Esophagus squamous epithelium (tissue), 5 donors: Measurements from ENCODE around the gene FILIP1. TPM values are rescaled to one million over a fixed set of nuclear protein-coding genes. Genes with fewer than 3 reads are reported as not detected.

ENCODE experiments used
- DNase-seq: peaks from one replicate; lab custom pipeline; 2025; lab: John Stamatoyannopoulos, UW
- H3K27ac ChIP-seq, 4 donors: fragments of 200-600 bp; sonication (generic); one replicate each; pipeline ENCODE4 v1.5.1; 2016 to 2019; ENCODE audit warnings: mild to moderate bottlenecking in 1 of 4
- H3K27me3 ChIP-seq, 4 donors: fragments of 200-600 bp; sonication (generic); 1 replicate in 3 of 4; 2 replicates in 1 of 4; pipeline versions ENCODE4 v1.5.1 to v1.6.0; 2017 to 2021; ENCODE audit warnings: antibody characterized with exemption in 1 of 4
- H3K36me3 ChIP-seq, 3 donors: fragments of 200-600 bp; sonication (generic); one replicate each; pipeline ENCODE4 v1.5.1; 2016 to 2019
- H3K4me1 ChIP-seq, 3 donors: fragments of 200-600 bp; sonication (generic); one replicate each; pipeline ENCODE4 v1.5.1; 2017 to 2019
- H3K4me3 ChIP-seq, 4 donors: fragments of 200-600 bp; sonication (generic); 1 replicate in 3 of 4; 2 replicates in 1 of 4; pipeline ENCODE4 v1.5.1; 2016 to 2019; ENCODE audit warnings: mild to moderate bottlenecking in 2 of 4, moderate library complexity in 1 of 4
- H3K9me3 ChIP-seq, 3 donors: fragments of 200-600 bp; sonication (generic); one replicate each; pipeline ENCODE4 v1.5.1; 2016 to 2019
- POLR2A ChIP-seq, 4 donors: fragments of 450-650 bp; IDR thresholded peaks; one replicate each; pipeline ENCODE4 v1.6.1; 2017; ENCODE audit warnings: antibody characterized with exemption in 4 of 4, mild to moderate bottlenecking in 4 of 4, moderate library complexity in 3 of 4
- WGBS, 2 donors: methylation state at CpG; one replicate each; pipeline ENCODE4 v1.1.5; 2018; 5-methylcytosine and 5-hydroxymethylcytosine counted together
- intact Hi-C: fragments of 100-400 bp; cut with DNase I; formaldehyde crosslinking; loops from one replicate; pipeline ENCODE4 v1.15.0; 2022
- total RNA-seq, 4 donors: library from RNA; depleted of rRNA; stranded (reverse); fragments of >200 nt; gene quantifications; one replicate each; pipeline ENCODE4 v1.1.0, GENCODE V29; 2016
- TF ChIP-seq, protein P1 (sequence below), 6 experiments: fragments of 450-650 bp in 4 of 6; fragments of 200-600 bp in 2 of 6; sonication (generic) in 2 of 6; IDR thresholded peaks; one replicate each; pipeline ENCODE4 v1.5.1; 2016 to 2019; ENCODE audit warnings: antibody characterized with exemption in 6 of 6, mild to moderate bottlenecking in 4 of 6, moderate library complexity in 4 of 6
- donor health status: DM: yes; HTN: yes; CAD: no.

Gene FILIP1
- total RNA-seq, 4 donors from 2014 or later = 0.49 to 13.4 (median 2.3) TPM

DNA sequence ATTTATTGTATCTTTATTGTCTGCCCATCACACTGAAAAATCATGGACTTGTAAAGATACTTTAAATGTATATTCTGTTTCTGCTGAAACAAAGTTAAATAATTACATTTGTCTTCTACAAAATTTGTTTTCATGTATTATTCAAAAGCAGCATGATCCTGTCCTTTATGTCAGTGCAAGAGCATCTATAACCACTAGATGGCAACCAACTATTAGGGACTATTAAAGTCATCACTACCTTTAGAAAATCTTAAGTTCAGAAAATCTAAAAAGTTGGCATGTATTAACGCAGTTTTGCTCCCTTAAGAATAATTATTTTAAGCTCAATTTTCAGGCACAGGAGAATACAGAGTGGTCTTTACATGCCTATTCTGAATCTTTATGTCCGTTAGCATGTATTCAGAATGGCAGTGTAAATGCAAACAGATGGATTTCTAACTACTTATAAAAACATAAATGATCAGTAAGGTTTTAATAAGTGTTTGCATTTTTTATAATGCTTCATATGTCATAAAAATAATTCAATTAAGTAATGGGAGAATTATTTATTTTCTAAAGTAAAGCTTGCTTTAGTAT, 226.8 kb downstream of the FILIP1 start:
- 45 to 46% methylated on average over 2 of the region's 2 CpGs for WGBS, 2 donors
- no peak for DNase-seq
- TF ChIP-seq POLR2A (IDR thresholded peaks at IDR 0.05) = no peak
- TF ChIP-seq, protein P1, sequence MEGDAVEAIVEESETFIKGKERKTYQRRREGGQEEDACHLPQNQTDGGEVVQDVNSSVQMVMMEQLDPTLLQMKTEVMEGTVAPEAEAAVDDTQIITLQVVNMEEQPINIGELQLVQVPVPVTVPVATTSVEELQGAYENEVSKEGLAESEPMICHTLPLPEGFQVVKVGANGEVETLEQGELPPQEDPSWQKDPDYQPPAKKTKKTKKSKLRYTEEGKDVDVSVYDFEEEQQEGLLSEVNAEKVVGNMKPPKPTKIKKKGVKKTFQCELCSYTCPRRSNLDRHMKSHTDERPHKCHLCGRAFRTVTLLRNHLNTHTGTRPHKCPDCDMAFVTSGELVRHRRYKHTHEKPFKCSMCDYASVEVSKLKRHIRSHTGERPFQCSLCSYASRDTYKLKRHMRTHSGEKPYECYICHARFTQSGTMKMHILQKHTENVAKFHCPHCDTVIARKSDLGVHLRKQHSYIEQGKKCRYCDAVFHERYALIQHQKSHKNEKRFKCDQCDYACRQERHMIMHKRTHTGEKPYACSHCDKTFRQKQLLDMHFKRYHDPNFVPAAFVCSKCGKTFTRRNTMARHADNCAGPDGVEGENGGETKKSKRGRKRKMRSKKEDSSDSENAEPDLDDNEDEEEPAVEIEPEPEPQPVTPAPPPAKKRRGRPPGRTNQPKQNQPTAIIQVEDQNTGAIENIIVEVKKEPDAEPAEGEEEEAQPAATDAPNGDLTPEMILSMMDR (IDR thresholded peaks at IDR 0.05) = peak; percentile 50 to 90 (median 80)
- Histone ChIP-seq H3K4me1 (peaks cover 5 to 32% (median 9%) of the 10 kb centered on the region in 3 donors), H3K27ac (no peak overlapping the region), H3K36me3 (peaks cover 0 to 34% (median 0%) of the 10 kb centered on the region in 3 donors), H3K4me3 (no peak overlapping the region), H3K9me3 (no peaks in the 10 kb centered on the region), H3K27me3 (no peaks in the 10 kb centered on the region)
- intact Hi-C loops = loop anchor here (10.0 kb wide), 1 partner anchor 268 kb away; no protein-coding TSS in a partner anchor

DNA sequence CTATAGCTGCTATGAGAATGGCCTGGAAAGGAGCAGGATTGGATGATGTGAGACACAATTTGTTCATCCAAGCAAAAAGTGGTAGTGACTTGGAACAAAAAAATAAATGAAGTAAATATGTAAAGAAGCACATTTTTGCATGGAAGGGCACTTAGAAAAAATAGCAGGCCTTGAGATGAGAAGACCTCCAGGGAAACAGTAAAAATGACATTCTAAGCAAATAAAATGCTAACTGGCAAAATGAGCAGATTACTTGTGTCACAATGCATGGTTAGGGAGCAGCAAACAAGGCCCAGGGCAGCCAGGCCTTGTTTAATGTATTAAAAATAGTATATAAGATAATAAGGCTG, 230.2 kb downstream of the FILIP1 start:
- intact Hi-C loops = loop anchor here (10.0 kb wide), 1 partner anchor 271 kb away; no protein-coding TSS in a partner anchor
- Histone ChIP-seq H3K27me3 (no peaks in the 10 kb centered on the region), H3K27ac (no peak overlapping the region), H3K4me3 (no peak overlapping the region), H3K9me3 (no peaks in the 10 kb centered on the region), H3K4me1 (peaks cover 5 to 21% (median 7%) of the 10 kb centered on the region in 3 donors), H3K36me3 (peaks cover 0 to 66% (median 0%) of the 10 kb centered on the region in 3 donors)
- DNase-seq = no peak
- no peak for TF ChIP-seq POLR2A (IDR thresholded peaks at IDR 0.05)
- TF ChIP-seq, protein P1 (IDR thresholded peaks at IDR 0.05) = no peak

DNA sequence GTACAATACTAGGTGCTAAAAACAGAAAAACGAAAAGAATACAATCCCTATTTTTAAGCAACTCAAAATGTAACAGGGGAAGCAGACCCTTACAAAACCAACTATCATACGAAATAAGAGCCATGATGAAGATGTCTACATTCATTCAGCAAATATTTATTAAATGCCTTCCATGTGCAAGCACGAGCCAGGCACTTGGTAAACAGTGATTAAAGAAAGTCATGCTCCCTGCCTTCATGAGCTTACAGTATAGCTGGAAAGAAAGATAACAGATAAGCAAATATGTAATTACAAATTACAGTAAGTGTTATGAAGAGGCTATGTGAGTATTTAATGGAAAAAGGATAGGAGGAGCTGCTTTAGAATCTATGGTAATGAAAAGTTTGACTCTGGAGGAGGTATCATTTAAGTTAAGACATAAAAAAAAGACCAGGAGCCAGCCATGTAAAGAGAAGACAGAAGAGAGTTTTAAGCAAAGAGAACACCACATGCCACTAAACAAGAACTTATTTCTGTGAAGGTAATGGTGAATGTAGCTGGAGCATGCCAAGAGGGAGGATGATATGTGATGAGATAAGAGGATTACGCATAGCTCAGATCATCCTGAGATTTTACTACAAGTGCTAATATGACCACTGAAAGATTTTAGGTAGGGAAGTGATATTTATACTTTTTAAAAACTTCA, 230.7 kb downstream of the FILIP1 start:
- H3K27ac ChIP-seq = no peak overlapping the region
- H3K4me1 ChIP-seq = peaks cover 1 to 16% (median 5%) of the 10 kb centered on the region in 3 donors
- no peaks in the 10 kb centered on the region for H3K9me3 ChIP-seq
- TF ChIP-seq, protein P1 (IDR thresholded peaks at IDR 0.05) = no peak
- no peak for TF ChIP-seq POLR2A (IDR thresholded peaks at IDR 0.05)
- 84 to 91% methylated on average over 4 of the region's 4 CpGs for WGBS, 2 donors
- peaks cover 0 to 72% (median 0%) of the 10 kb centered on the region in 3 donors for H3K36me3 ChIP-seq
- no peaks in the 10 kb centered on the region for H3K27me3 ChIP-seq
- no peak overlapping the region for H3K4me3 ChIP-seq
- DNase-seq = no peak
- intact Hi-C loops = loop anchor here (10.0 kb wide), 1 partner anchor 272 kb away; no protein-coding TSS in a partner anchor

DNA sequence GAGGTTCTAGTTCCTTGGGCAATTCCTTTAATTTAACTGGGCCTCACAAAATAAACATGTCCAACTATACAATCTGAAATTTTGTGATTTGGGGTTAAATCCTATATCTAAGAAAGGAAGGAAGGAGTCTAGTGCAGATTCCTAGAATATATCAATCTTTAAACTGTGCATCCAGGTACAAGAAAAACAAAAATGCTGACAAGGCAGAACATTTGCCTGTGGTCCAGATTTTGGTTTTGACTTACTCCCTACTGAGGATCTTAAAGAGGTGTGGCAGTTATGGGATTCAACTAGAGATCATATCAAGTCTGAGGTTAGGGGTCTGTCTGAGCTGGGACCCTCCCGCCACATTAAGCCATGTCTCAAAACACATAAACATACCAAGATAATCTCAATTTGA, 232.3 kb downstream of the FILIP1 start:
- WGBS, 2 donors = 93 to 100% methylated on average over 1 of the region's 1 CpG
- intact Hi-C loops = loop anchor here (10.0 kb wide), 1 partner anchor 274 kb away; no protein-coding TSS in a partner anchor

More for the DNA sequence above, 232.3 kb downstream of the FILIP1 start:
- Histone ChIP-seq H3K4me1 (no peaks in the 10 kb centered on the region), H3K36me3 (peaks cover 0 to 87% (median 0%) of the 10 kb centered on the region in 3 donors), H3K4me3 (no peak overlapping the region), H3K27ac (no peak overlapping the region), H3K9me3 (no peaks in the 10 kb centered on the region), H3K27me3 (no peaks in the 10 kb centered on the region)
- TF ChIP-seq POLR2A (IDR thresholded peaks at IDR 0.05) = no peak
- TF ChIP-seq, protein P1 (IDR thresholded peaks at IDR 0.05) = no peak
- DNase-seq = no peak
